GM18520 (cell line): ENCODE results near the gene RAB26.

Experiments used
- ATAC-seq: cut with Tn5 transposase; IDR thresholded peaks from one replicate; pipeline ENCODE4 v1.9.1; 2021; ENCODE audit not compliant: unreplicated experiment

The RAB26 gene

DNA sequence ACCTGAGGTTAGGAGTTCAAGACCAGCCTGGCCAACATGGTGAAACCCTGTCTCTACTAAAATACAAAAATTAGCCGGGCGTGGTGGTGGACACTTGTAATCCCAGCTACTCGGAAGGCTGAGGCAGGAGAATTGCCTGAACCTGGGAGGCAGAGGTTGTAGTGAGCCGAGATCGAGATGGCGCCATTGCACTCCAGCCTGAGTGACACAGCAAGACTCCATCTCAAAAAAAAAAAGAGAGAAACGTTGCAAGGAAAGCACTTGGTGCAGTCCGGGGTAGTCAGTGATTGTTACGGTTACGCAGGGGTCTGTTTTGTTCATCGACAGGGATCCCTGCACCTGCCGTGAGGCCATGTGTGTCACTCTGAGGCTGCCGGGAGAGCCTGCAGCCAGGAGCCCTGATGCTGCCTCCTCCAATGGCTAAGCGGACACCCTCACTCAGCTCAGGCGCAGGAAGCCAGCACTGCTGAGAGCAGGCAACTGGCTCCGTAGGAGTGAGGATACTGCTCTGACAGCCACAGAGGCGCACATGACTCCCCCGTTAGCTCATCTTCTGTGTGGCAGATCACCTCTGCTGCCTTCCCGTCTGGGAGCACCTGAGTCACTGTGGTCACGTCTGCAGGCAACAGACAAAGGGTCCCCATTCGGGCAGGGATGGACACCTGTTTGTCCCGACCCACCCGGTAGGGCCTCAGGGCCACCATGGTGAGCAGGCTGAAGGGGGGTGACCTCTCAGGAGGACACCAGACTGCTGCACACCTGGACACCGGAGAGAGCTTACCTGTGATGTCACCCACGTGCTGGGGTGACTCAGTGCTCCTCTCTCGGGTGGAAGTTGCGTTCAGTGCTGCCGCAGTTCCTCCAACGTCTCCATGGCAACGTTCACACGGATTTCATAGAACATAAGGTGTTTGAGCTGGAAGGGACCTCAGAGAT is 5.2 kb upstream of the RAB26 start:
- no peak for ATAC-seq

DNA sequence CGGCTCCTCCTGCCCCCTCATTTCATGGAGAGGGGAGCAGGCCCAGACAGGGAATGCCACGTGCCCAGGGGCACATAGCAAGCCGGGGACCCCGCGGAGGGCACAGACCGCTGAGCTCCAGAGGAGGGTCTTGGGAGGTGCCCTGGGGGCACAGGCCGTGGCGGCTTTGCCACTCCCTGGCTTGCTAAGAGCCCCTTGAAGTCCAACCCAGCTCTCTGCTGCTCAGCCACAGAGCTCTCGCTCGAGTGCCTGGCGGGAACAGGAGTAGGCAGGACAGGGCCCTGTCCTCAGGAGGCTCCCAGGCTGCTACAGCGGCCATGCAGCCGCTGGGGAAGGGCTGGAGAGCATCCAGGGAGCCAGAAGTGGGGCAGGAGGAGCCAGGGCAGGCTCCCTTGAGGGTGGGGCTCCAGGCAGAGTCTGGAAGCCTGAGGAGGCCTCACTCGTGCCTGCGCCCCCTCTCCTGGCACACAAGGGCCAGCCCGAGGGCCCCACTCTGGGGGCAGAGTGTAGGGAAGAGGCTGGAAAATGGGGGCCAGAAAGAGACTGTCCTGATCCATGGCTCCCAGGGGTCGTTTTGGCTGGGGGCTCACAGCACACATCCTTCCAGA is 4.4 kb upstream of the RAB26 start:
- no peak for ATAC-seq

DNA sequence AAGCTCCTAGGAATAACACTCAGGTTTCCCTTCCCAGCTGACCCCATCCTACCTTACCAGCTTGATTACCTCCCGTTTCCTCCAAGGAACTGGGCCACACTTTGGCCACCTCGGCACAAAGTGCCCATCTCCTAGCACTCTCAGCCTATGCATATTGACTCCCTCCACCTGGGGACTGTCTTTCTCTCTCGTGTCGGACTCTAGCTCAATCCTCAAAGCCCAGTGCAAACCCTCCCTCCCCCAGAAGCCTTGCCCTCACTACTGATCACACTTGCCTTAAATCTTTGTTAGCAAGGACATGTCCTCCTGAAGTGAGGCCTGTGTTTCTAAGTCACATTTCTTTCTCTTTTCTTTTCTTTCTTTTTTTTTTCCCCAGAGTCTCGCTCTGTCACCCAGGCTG is 2.6 kb upstream of the RAB26 start:
- ATAC-seq, result no peak

DNA sequence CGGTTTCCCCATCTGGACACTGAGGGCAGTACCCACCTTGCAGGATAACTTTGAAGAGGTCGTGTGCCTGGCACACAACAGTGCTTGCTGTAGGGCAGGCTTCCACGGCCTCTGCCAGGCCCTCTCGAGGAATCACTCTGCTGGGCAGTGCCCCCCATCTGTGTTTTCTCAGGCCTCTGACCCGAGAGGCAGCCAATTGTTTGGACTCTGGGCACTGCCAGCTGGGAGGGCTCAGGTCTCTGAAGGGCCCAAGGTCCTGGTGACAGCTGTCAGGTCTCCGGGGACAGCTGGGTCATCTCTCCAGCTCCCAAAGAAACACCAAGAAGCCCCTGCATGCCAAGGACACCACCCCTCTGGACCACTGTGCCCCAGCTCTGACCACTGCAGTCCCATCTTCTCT is 1.0 kb upstream of the RAB26 start:
- ATAC-seq, result no peak

DNA sequence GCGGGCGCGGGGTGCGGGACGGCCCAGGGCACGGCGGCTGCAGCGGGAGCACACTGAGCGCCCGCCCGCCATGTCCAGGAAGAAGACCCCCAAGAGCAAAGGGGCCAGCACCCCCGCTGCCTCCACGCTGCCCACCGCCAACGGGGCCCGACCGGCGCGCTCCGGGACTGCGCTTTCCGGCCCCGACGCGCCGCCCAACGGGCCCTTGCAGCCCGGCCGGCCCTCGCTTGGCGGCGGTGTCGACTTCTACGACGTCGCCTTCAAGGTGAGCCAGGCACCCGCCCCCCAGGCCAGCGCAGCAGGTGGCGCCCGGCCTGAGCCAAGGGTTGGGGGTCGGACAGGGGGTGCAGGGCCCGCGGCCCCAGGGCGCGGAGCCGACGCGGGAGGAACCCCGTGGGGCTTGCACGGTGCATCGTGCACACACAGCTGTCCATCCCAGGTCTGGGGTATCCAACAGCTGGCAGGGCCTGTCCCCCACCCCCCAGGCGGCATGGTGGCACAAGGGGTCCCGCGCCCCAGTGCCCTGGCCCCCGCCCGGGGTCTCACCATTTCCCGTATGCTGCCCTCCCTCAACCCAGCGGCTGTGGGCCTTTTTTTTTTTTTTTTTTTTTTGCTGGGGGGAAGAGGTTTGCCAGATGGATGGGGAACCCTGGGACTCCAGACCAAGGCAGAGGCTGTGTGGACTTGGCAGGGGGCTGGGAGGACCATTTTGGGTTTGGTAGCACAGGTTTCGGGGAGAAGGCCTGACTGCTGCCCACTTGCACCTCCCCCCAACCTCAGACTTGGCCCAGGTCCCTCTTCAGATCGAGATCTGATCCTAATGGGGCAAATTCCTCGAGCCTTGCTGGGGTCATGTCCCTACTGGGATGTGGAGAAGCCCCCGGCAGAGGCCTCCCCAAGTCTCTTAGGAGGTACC is 547 bp downstream of the RAB26 start:
- ATAC-seq, result no peak

DNA sequence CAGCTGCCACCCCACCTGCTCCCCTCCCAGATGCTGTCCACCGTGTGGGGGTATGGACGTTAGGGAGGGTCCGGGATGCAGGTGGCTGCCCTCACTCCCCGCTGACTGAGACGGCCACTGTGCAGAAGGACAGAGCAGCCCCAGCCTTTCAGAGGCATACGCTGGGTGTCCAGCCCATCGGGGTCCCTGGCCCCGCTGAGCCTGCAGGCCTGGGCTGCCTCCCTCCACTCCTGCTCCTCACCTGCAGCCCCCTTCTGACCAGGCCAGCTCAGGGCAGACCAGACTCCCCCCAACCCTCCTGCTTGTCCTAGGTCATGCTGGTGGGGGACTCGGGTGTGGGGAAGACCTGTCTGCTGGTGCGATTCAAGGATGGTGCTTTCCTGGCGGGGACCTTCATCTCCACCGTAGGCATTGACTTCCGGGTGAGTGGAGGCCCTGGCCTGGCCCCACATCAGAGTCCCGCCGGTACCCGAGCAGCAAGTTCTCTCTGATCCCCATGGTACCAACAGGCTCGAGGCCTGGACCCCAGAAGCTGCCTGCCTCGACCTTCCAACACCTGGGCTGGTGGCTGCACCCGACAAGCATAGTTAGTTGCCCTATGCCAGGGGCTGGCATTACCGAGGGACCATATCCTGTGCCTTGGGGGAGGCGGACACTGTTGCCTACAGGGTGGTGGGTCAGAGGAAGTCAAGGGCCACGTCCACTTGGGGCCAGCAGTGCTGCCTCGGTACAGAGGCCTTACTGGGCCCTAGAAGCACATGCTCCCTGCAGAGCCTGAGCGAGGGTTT is 1.4 kb downstream of the RAB26 start:
- no peak for ATAC-seq

DNA sequence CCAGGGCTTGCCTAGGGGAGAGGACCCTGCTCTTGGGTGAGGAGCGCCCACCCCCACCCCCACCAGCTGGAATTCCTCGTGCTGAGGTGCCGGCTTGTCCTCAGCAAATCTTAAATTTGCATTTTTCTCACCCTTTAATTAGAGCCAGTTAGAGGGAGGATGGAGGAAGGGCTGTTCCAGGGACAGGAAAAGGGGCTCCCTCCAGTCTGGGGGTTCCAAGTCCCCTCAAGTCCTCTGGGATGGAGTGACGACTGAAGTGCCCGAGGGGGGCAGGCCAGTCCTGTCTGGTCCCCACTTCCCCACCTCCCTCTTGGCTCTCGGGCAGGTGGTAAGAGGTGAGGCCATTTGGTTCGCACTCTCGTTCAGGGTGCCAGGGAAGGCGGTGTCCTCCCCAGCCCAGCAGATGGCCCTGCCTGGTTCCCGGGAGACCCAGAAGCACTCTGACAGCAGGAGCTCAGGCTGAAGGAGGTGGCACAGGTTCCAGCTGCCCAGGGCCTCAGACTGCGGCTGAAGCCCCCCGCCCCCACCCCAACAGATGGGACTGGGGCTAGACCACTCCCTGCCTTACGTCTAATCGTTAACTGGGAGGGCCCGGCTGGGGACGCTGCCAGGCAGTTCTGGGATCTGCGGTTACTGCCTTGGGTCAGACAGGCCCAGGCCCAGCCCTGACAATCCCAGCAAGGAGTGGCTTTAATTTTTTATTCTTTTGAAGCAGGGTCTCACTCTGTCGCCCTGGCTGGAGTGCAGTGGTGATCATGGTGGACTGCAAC is 2.2 kb downstream of the RAB26 start:
- no peak for ATAC-seq

DNA sequence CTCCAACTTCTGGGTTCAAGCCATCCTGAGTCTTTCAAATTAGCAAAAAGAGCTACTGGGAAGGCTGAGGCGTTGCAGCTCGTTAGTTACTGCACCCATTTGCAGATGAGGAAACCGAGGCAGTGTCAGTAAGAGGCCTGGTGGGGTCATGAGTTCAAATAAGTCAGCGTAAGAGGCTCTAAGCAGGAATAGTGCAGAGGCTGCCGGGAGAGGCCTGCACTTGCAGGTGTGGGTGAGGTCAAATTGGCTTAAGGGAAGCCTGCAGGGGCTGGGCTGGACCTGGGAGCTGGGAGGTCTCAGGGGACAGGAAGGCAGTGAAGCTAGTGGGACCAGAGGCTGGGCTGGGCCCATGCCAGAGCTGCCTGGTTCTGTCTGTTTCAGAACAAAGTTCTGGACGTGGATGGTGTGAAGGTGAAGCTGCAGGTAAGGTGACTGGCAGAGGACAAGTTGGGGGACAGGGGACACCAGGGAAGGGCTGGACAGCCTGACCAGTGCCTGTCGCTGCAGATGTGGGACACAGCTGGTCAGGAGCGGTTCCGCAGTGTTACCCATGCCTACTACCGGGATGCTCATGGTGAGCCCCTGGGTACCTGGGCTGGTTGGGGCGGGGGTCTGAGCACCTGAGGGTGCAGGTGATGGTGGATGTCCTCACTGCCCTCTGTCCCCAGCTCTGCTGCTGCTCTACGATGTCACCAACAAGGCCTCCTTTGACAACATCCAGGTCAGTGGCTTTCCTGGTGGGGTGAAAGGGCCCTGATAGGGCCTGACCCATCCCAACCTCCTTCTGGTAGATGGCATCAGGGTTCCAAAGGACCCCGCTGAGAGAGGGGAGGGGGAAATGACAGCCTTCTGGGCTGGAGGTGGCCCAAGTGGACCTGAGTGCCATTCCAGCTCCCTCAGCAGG is 3.0 kb downstream of the RAB26 start:
- no peak for ATAC-seq

DNA sequence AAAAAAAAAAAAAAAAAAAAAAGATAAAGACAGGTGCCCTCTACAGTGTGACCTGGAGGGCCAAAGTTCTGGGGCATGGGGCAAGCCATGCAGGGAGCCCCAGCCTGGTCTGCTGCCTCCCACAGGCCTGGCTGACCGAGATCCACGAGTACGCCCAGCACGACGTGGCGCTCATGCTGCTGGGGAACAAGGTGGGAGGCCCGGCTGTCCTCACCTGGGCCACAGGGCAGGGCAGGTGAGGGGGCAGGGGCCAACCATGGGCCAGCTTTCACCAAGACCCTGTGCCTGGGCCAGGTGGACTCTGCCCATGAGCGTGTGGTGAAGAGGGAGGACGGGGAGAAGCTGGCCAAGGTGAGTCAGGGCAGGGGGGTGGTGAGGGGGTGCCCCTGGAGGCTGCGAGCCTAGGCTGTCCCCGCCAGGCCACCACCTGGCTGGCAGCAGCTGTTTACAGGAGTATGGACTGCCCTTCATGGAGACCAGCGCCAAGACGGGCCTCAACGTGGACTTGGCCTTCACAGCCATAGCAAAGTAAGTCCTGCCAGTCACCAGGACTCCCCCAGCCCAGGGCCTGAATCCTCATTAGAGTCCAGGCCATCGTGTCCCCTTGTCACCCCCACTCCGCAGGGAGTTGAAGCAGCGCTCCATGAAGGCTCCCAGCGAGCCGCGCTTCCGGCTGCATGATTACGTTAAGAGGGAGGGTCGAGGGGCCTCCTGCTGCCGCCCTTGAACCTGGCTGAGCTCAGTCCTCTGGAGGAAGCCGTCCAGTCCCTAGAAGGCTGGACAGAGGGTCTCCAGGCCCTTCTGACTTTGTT is 4.5 kb downstream of the RAB26 start:
- ATAC-seq, result no peak

DNA sequence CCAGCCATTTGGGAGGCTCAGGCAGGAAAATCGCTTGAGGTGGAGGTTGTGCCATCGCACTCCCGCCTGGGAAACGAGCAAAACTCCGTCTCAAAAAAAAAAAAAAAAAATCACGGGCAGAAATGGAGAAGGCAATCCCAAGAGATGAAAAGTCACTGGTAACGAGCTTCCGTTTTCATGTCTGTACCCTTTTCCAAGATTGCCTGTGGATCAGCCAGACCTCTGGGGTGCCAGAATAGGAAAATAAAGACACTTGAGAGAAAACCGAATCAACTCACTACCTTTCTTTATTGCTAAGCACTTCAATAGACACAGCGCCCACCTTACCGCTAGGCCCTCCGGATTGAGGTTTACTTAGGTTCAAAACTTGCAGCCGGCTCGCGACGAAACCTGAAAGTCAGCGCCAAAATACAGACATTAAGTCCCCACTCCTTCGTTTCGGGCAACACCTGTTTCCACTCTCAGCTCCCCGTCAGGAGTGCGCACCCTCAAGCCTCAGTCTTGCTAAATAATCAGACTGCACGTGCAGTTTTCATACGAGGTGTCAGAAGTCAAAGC is 6.2 kb downstream of the RAB26 start:
- no peak for ATAC-seq

DNA sequence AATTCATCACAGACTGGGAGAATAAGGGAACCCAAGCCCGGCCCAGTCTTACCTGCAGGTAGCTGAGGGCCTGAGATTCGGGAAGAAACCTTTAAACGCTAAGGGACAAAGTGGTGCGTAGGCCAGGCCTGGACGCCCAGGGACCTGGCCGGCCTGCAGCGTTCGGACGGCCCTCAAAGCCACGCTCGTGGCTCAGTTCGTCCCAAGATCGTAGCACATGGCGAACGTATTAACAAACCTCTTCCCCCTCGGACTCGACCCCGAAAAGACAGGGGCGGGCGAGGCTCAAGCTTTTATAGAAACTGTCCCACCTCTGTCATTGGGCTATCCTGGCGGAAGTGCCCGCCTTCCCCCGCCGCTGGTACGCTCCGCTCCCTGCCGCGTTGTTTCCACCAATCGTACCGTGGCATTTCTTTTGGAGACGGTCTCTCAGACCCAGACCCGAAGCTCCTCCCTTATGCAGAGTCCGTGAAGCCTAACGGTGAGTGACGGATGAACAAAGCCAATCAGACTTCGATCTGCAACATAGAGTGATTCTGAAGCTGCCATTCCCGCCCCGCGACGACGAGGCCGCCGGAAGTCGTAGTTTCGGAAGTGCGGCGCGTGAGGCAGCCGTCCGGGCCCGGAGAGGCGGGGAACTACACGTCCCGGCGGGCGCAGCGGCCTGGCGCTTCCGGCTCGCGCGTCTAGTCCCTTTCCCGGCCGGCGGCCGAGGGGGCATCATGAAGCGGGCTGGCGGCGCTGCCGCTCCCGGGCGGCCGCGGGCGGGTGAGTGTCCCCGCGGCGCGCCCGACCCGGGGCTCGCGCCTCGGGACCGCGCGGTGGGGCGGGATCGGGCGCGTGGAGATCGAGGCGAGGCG is 6.9 kb downstream of the RAB26 start, which contains the start of gene TRAF7:
TRAF7 (plus strand) TSS at position 692 of the 860 bp plus-strand sequence. CDS start 8,139 bp downstream, outside the sequence.
- ATAC-seq, result peak; percentile 85

DNA sequence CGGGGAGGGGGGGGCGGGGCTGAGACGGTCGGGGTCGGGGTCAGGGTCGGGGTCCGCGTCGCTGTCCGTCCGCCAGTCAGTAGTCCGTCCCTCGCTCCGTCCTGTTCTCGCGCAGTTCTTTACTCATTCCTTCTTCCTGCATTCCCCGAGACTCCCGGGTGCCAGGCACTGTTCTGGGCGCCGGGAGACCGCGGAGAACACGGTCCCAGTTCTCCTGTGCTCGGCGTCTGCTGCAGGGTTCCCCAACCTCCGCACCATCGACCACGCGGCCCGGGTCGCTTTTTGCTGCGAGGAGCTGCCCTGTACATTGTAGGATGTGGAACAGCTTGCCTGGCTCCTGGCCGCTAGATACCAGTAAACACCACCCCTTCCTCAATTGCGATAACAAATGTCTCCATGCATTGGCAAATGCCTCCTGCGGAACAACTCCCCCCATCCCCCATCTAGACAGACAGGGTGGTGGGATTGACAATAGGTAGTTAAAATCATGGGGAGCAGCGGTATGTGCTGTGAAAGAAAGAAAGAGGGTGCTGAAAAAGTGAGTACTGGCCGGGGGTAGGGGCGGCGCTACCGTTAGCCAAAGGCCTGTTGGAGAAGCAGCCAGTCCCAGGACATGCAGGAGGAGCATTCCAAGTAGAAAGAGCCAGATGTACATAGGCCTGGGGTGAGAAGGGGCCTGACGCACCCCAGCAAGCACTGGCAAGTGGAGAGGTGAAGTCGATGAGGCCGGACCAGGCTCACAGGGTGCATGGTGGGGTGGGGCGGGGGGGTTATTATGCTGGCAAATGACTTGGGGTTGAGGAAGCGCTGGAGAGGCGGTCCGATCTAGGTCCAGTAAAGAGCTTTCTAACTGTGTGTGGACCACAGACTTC is 7.8 kb downstream of the RAB26 start:
- no peak for ATAC-seq

DNA sequence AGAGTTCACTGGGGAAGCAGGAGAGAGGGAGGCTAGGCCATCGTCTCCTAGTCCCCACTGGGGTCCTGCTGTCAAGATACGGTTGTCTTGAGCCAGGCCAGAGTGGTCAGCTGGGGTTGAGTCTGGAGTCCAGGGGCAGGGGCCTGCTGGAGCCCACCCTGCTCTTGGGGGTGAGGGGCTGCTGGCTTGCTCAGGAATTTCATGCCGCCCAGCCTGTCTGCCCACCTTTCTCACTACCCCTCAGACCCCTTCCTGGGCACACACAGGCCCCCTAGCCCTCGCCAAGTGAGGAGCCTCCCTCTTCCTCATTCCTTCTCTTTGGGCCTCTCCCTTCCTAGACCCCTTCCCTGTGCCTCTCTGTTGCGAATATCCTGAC is 8.4 kb downstream of the RAB26 start:
- ATAC-seq, result no peak

DNA sequence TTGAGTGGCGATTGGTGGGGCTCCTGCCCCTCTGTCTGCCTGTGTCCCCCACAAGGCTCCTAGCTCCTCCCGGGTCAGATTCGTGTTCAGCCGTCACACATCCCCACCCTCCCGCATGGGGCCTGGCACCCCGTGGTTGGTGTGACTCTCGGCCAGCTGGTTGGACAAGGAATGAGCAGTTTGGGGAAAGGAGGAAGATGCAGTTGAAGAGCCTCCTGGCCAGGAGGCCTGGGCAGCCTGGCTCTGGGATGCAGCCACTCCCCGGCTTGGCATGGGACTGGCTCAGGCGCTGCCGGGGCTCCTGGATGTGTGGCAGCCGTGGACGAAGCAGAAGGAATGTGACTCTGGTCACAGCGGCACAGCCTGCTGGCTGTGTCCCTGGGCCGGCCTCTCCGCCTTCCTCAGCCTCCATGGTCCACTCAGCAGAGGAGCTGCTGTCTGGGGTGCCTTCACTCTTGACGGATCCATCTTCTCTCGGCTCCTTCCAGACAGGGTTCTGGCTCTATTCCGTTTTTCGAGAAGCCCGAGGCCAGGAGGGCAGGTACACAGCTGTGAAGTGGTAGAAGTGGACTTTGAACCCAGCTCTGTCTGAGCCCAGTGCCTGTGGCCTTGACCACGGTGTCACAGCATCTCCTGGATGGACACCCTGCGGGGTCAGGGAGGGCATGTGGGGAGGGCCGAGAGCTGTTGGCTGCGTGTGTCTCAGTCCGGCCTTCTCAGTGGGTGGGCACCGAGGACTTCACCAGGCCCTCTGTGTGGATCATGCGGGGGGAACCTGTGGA is 9.2 kb downstream of the RAB26 start:
- no peak for ATAC-seq

DNA sequence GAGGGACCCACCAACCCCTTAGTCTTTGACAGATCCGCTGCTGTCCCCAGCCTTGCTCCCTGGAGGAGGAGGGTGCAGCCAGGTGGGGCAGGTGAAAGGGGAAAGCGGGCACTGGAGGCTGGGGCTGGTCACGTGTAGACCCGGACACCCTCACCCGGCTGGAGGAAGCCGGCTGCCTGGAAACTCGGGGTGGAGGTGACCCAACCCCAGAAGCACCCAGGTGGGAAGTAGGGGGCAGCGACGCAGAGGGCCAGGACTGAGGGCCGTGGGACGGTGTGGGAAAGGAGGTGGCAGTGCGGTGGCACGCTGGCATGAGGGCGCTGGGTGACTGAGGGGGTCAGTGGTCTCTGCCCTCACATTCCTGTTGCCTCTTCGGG is 9.8 kb downstream of the RAB26 start:
- no peak for ATAC-seq
